COLO668 (cell line): ENCODE data around the gene SRBD1.

ENCODE experiments used
- DNase-seq: peaks from one replicate; lab custom pipeline; 2025; ENCODE audit not compliant: unreplicated experiment; lab: John Stamatoyannopoulos, UW

SRBD1 gene

GRCh38 chr2:45634223-45634622 is 23.2 kb upstream of the SRBD1 start:
- no peak for DNase-seq

- DNase-seq: no peak
Measured at GRCh38 chr2:45631955-45632354, 20.9 kb upstream of the SRBD1 start.

- no peak for DNase-seq
Measured at GRCh38 chr2:45631319-45631718, 20.3 kb upstream of the SRBD1 start.

GRCh38 chr2:45629971-45630370 is 18.9 kb upstream of the SRBD1 start:
- DNase-seq: no peak

- no peak for DNase-seq
Measured at GRCh38 chr2:45627911-45628310, 16.8 kb upstream of the SRBD1 start.

- DNase-seq: peak; percentile 50
Measured at GRCh38 chr2:45626387-45627221, 15.5 kb upstream of the SRBD1 start.

- no peak for DNase-seq
Measured at GRCh38 chr2:45625824-45626223, 14.8 kb upstream of the SRBD1 start.

- no peak for DNase-seq
Measured at GRCh38 chr2:45623098-45623497, 12.0 kb upstream of the SRBD1 start.

GRCh38 chr2:45622336-45623075 is 11.4 kb upstream of the SRBD1 start:
- no peak for DNase-seq

- no peak for DNase-seq
Measured at GRCh38 chr2:45617496-45617895, 6.4 kb upstream of the SRBD1 start.

GRCh38 chr2:45616658-45617411 is 5.8 kb upstream of the SRBD1 start:
- DNase-seq: peak; percentile 12

- no peak for DNase-seq
Measured at GRCh38 chr2:45614871-45615415, 3.9 kb upstream of the SRBD1 start.

GRCh38 chr2:45614330-45614729 is 3.3 kb upstream of the SRBD1 start:
- DNase-seq: no peak

GRCh38 chr2:45612731-45613130 is 1.7 kb upstream of the SRBD1 start:
- DNase-seq: no peak

- no peak for DNase-seq
Measured at GRCh38 chr2:45612285-45612684, 1.2 kb upstream of the SRBD1 start.

GRCh38 chr2:45610281-45611019 is 617 bp downstream of the SRBD1 start:
- peak; percentile 52 for DNase-seq

- no peak for DNase-seq
Measured at GRCh38 chr2:45607701-45608100, 3.4 kb downstream of the SRBD1 start.

GRCh38 chr2:45606796-45607195 is 4.3 kb downstream of the SRBD1 start:
- DNase-seq: no peak

GRCh38 chr2:45605116-45605515 is 6.0 kb downstream of the SRBD1 start:
- no peak for DNase-seq

- no peak for DNase-seq
Measured at GRCh38 chr2:45602624-45603023, 8.4 kb downstream of the SRBD1 start.

- no peak for DNase-seq
Measured at GRCh38 chr2:45598545-45598944, 12.5 kb downstream of the SRBD1 start.
